Thyroid gland (tissue), 4 donors: ENCODE results near the gene POLN.

Source experiments
- POLR2A ChIP-seq, 2 donors: fragments of 450-650 bp; IDR thresholded peaks; one replicate each; pipeline ENCODE4 v1.6.1; 2017; ENCODE audit warnings: antibody characterized with exemption in 2 of 2, mild to moderate bottlenecking in 2 of 2, moderate library complexity in 1 of 2
- TF ChIP-seq, protein P1 (sequence below), 6 experiments: fragments of 200-600 bp in 3 of 6; fragments of 450-650 bp in 3 of 6; sonication (generic) in 3 of 6; IDR thresholded peaks; one replicate each; pipeline ENCODE4 v1.5.1; 2016 to 2019; ENCODE audit warnings: antibody characterized with exemption in 6 of 6, mild to moderate bottlenecking in 2 of 6, inconsistent platforms in 1 of 6, moderate library complexity in 1 of 6

DNA sequence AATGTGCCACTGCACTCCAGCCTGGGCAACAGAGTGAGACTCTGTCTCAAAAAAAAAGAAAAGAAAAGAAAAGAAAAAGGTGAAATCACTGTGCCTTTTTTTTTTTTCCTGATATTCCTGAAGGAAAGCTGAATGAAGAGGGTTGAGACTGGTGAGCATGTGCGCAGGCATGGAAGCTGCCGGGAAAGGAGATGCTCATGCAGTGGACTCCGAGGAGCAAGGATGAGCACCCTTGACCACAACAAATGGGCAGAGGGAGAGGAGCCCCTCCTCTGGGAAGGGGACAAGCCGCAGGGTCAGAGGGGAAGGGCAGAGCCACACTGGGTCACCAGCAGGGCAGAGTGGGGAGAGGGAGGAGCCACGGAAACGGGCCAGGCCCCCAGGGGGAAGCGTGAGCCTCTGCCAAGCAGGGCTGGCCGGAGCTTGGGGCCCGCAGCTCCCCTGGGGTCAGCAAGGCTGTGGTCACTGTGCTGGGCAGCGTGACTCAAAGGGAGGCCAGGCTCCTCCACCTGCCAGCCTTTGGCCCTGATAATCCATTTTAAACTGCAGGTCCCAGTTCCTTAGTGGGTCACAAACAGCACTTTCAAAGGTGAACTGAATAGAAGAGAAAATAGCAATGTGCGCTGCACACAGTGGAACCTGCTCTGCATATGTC lies 102.9 kb downstream of the POLN start:
- TF ChIP-seq, protein P1, sequence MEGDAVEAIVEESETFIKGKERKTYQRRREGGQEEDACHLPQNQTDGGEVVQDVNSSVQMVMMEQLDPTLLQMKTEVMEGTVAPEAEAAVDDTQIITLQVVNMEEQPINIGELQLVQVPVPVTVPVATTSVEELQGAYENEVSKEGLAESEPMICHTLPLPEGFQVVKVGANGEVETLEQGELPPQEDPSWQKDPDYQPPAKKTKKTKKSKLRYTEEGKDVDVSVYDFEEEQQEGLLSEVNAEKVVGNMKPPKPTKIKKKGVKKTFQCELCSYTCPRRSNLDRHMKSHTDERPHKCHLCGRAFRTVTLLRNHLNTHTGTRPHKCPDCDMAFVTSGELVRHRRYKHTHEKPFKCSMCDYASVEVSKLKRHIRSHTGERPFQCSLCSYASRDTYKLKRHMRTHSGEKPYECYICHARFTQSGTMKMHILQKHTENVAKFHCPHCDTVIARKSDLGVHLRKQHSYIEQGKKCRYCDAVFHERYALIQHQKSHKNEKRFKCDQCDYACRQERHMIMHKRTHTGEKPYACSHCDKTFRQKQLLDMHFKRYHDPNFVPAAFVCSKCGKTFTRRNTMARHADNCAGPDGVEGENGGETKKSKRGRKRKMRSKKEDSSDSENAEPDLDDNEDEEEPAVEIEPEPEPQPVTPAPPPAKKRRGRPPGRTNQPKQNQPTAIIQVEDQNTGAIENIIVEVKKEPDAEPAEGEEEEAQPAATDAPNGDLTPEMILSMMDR (IDR thresholded peaks at IDR 0.05) = no peak
- no peak for TF ChIP-seq POLR2A (IDR thresholded peaks at IDR 0.05)
